Measurements from ENCODE around the gene TPP2. TPM values are rescaled to one million over a fixed set of nuclear protein-coding genes. Genes with fewer than 3 reads are reported as not detected.

TPP2 gene
- total RNA-seq, 2 experiments from 2014 or later, result 31.1 to 36.3 TPM

DNA sequence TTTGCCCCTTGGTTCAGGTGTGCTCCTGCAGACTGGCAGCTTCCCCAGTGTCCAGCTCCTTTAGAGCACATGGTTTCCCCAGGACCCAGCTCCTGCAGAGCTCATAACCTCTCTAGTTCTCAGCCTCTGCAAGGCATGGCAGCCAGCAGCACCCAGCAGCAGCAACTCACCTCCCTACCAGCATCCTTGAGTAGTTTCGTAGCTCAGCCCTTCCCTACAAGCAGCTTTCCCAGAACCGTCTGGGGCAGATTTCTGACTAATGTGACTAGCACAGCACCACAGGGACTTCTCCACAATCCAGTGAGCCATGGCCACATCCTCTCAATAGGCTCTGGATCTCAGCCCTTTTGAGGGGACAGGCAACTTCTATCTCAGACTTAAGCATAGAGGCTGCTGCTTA is 112.2 kb downstream of the TPP2 start:
- H3K9me2 ChIP-seq (ENCODE audit: insufficient read depth, low read length), result no peaks in the 10 kb centered on the region
- no peak overlapping the region for H3K4me3 ChIP-seq (ENCODE audit: low read depth, low read length, poor library complexity, severe bottlenecking)
- H3K4me2 ChIP-seq (ENCODE audit: low read length), result no peak overlapping the region
- no peaks in the 10 kb centered on the region for H3K36me3 ChIP-seq (ENCODE audit: insufficient read depth, low read length)
- H3K4me1 ChIP-seq (ENCODE audit: insufficient read depth, low read length, poor library complexity, severe bottlenecking), result no peaks in the 10 kb centered on the region
- no peak overlapping the region for H2AFZ ChIP-seq (ENCODE audit: low read length)
- no peaks in the 10 kb centered on the region for H3K79me2 ChIP-seq (ENCODE audit: insufficient read depth, low read depth, low read length)
- ChIA-PET POLR2A (interaction anchor here (1.2 kb wide), 1 partner anchor 31 kb away, joined by 5 read pairs; no protein-coding TSS in a partner anchor), CTCF (ENCODE audit: unreplicated experiment) (no interaction called here)
- TF ChIP-seq EZH2phosphoT487 (IDR thresholded peaks at IDR 0.05; ENCODE audit: borderline replicate concordance, low read depth, low read length), result no peak
- TF ChIP-seq, protein P1, sequence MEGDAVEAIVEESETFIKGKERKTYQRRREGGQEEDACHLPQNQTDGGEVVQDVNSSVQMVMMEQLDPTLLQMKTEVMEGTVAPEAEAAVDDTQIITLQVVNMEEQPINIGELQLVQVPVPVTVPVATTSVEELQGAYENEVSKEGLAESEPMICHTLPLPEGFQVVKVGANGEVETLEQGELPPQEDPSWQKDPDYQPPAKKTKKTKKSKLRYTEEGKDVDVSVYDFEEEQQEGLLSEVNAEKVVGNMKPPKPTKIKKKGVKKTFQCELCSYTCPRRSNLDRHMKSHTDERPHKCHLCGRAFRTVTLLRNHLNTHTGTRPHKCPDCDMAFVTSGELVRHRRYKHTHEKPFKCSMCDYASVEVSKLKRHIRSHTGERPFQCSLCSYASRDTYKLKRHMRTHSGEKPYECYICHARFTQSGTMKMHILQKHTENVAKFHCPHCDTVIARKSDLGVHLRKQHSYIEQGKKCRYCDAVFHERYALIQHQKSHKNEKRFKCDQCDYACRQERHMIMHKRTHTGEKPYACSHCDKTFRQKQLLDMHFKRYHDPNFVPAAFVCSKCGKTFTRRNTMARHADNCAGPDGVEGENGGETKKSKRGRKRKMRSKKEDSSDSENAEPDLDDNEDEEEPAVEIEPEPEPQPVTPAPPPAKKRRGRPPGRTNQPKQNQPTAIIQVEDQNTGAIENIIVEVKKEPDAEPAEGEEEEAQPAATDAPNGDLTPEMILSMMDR (conservative IDR thresholded peaks at IDR 0.05; ENCODE audit: low read length), result no peak
- no peaks in the 10 kb centered on the region for H3K9me3 ChIP-seq (ENCODE audit: low read length)
- no TSS peak for BruUV-seq (replicated peaks)
- H4K20me1 ChIP-seq (ENCODE audit: insufficient read depth, low read length), result no peaks in the 10 kb centered on the region
- intact Hi-C loops (cut with micrococcal nuclease; ENCODE audit: unreplicated experiment), result no loop called here
- no peak for DNase-seq (ENCODE audit: low spot score)
- no peak overlapping the region for H3K27ac ChIP-seq (ENCODE audit: low read depth, low read length, poor library complexity, severe bottlenecking)

DNA sequence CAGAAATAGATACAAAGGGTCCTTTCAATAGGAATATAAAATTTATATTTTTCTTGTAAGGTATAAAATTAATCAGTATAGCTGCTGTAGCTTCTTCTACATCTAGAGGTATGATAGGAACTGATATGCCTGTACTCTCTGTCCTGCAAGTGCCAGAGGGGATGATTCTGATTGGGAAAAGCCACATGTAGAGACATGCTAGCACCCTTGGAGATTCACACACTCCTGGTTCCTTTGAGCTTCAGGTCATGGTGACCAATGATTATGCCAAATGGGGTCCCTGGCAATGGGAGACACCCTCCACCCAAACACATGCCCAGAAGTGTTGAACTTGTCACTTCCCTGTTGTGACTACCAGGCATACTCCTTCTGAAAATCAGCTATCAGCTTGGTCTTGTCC is 112.8 kb downstream of the TPP2 start:
- CTCF ChIA-PET (ENCODE audit: unreplicated experiment), result no interaction called here

DNA sequence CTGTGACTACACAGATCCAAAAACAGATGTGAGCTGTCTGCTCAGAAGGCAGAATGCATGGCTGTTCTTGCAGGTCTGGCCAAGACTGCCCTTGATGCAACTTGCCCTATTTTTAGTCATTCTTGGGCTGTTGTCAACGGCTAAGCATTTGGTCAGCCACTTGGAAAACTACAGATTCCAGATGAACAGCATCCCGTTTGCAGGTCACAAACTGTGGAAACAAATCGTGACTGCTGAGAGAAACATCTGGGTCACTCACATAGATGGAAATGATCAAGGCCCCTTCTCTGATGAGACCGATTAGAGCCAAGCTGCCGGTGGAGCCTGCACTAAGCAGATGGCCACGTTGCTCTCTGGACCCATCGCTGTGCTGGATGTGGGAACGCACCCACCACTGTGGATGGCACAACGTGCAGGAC is 113.5 kb downstream of the TPP2 start:
- no TSS peak for BruUV-seq (replicated peaks)
- ChIA-PET POLR2A (no interaction called here), CTCF (ENCODE audit: unreplicated experiment) (no interaction called here)
- no peak for DNase-seq (ENCODE audit: low spot score)
- Histone ChIP-seq H3K9me2 (ENCODE audit: insufficient read depth, low read length) (no peaks in the 10 kb centered on the region), H3K4me3 (ENCODE audit: low read depth, low read length, poor library complexity, severe bottlenecking) (no peak overlapping the region), H4K20me1 (ENCODE audit: insufficient read depth, low read length) (no peaks in the 10 kb centered on the region), H3K79me2 (ENCODE audit: insufficient read depth, low read depth, low read length) (no peaks in the 10 kb centered on the region), H3K4me1 (ENCODE audit: insufficient read depth, low read length, poor library complexity, severe bottlenecking) (no peaks in the 10 kb centered on the region), H3K36me3 (ENCODE audit: insufficient read depth, low read length) (no peaks in the 10 kb centered on the region), H3K27ac (ENCODE audit: low read depth, low read length, poor library complexity, severe bottlenecking) (no peak overlapping the region), H2AFZ (ENCODE audit: low read length) (no peak overlapping the region), H3K9me3 (ENCODE audit: low read length) (no peaks in the 10 kb centered on the region), H3K4me2 (ENCODE audit: low read length) (no peak overlapping the region)
- intact Hi-C loops (cut with micrococcal nuclease; ENCODE audit: unreplicated experiment), result no loop called here
- TF ChIP-seq, protein P1 (conservative IDR thresholded peaks at IDR 0.05; ENCODE audit: low read length), result no peak
- no peak for TF ChIP-seq EZH2phosphoT487 (IDR thresholded peaks at IDR 0.05; ENCODE audit: borderline replicate concordance, low read depth, low read length)

More for the DNA sequence above, 112.8 kb downstream of the TPP2 start:
- POLR2A ChIA-PET, result interaction anchor here (1.2 kb wide), 1 partner anchor 31 kb away, joined by 5 read pairs; no protein-coding TSS in a partner anchor
- Histone ChIP-seq H3K4me2 (ENCODE audit: low read length) (no peak overlapping the region), H3K4me3 (ENCODE audit: low read depth, low read length, poor library complexity, severe bottlenecking) (no peak overlapping the region), H3K27ac (ENCODE audit: low read depth, low read length, poor library complexity, severe bottlenecking) (no peak overlapping the region), H3K36me3 (ENCODE audit: insufficient read depth, low read length) (no peaks in the 10 kb centered on the region), H3K9me3 (ENCODE audit: low read length) (no peaks in the 10 kb centered on the region), H3K4me1 (ENCODE audit: insufficient read depth, low read length, poor library complexity, severe bottlenecking) (no peaks in the 10 kb centered on the region), H2AFZ (ENCODE audit: low read length) (no peak overlapping the region), H3K9me2 (ENCODE audit: insufficient read depth, low read length) (no peaks in the 10 kb centered on the region), H3K79me2 (ENCODE audit: insufficient read depth, low read depth, low read length) (no peaks in the 10 kb centered on the region), H4K20me1 (ENCODE audit: insufficient read depth, low read length) (no peaks in the 10 kb centered on the region)
- TF ChIP-seq EZH2phosphoT487 (IDR thresholded peaks at IDR 0.05; ENCODE audit: borderline replicate concordance, low read depth, low read length), result no peak
- TF ChIP-seq, protein P1 (conservative IDR thresholded peaks at IDR 0.05; ENCODE audit: low read length), result no peak
- intact Hi-C loops (cut with micrococcal nuclease; ENCODE audit: unreplicated experiment), result no loop called here
- no peak for DNase-seq (ENCODE audit: low spot score)
- BruUV-seq (replicated peaks), result no TSS peak
